SU-DHL-6 (cell line): ENCODE data around the gene THOC7.

Source experiments
- CTCF ChIP-seq: fragments of 200-600 bp; sonication (generic); IDR thresholded peaks from one replicate; pipeline ENCODE4 v1.5.1; 2017; ENCODE audit warnings: antibody characterized with exemption, mild to moderate bottlenecking, low read length, moderate library complexity; ENCODE audit not compliant: insufficient read depth, poor library complexity, severe bottlenecking
- EZH2phosphoT487 ChIP-seq: fragments of 200-600 bp; sonication (generic), shearing (Covaris generic); conservative IDR thresholded peaks from 2 replicates; pipeline ENCODE4 v1.6.1; 2018; ENCODE audit warnings: mild to moderate bottlenecking, antibody characterized with exemption, low read length, moderate library complexity, mixed read lengths

GRCh38 chr3:63808633-63809032, 55.0 kb downstream of the THOC7 start:
- TF ChIP-seq CTCF (no peak), EZH2phosphoT487 (no peak)
